Stimulated activated CD4-positive, alpha-beta T cell treated with anti-CD3 and anti-CD28 coated beads, Interleukin-15, amount 100 ng/mL, for 1 hour (primary cell): ENCODE data around the gene OTUB1.

Source experiments
- DNase-seq, 2 donors: peaks; one replicate each; pipeline ENCODE4 v3.0.0-alpha.2; 2020; ENCODE audit warnings: low read depth in 1 of 2, low spot score in 1 of 2

The OTUB1 gene

DNA sequence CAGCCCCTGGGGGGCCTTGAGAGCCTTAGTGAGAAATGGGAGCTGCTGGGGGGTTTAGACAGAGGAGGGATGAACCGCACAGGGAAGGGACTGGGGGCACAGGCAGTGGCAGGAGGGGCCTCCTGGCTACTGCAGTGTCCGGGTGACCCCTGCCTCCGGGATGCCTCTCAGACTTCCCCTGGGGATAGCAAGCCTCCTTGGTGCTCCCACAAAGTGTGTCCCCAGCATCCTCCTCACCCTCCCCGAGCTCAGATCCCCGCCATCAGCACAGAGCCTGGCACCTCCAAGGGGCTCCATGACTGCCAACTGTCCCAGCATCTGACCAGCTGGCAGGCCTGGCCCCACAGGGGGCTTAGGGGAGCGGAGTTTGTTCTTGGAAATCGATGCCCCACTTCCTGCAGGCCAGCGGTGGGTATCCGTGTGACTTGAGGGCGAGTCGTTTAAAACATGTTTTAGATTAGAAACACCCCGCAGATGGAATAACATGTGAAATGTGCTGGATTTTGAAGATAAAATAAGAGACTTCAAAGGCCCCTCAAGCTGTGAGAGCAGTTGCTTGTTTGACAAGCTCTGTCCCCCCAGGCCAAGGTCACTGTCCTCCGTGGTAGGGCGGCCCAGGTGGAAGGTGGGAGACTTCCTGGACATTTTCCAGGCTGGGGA is 36.0 kb downstream of the OTUB1 start:
- no peak for DNase-seq

DNA sequence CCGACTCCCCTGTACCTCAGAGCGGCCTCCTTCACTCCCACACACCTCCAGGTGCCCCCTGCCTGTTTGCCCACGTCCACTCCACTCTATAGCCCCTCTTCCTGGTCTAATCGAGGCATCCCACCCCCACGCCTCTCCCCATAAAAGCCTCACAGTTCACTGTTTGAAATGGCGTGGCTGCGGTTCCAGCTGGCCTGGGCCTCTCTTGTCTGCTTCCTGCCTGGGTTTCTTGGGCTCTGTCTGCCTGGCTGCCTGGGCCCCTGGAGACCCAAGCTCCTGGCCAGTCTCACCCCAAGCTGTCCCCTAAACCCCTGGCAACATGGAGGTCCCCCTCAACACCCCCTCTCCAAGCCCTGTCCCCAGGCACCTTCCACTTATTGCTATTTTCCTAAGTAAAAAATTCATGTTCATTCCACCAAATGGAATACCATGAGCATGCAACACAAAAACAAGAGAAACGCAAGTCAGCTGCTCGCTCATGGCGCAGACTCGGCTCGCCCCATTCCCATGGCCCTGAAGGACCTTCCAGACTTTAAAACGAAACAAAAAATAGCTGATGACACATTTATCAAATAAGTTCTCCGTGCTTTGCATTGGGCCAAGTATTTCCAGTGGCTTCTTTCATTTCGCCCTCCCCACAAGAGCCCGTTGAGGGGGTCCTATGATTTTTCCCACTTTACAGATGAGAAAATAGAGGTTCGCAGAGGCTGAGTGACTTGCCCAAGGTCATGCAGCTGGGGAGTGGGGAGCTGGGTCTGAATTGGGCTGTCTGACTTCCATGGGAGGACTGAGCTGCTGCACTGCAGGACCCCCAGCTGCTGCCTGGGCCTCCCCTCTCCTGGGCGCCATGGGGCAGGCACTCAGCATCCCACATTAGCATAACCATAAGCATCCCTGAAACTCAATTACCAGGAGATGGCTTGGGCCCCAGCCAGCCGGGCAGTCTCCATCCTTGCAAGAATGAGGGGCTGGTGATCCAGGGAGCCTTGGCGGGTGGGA is 37.8 kb downstream of the OTUB1 start:
- DNase-seq: no peak

DNA sequence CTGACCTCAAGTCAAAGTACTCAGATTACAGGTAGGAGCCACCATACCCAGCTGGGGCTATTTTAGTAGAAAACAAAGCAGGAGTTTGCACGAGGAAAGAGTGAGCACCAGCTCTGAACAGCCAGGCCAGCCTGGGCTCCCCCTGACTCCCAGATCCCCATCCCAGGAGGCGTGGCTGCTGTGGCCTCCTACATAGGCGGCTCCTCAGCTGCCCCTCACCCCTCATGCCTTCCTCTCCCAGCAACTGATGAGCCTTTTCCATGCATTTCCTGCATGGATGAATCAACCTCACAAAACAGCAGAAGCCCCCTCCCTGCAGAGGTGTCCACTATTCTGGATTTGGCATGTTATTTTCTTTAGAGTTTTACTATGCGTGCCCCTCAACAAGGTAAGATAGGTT is 39.0 kb downstream of the OTUB1 start:
- no peak for DNase-seq

GRCh38 chr11:64026575-64027205 is 40.5 kb downstream of the OTUB1 start:
- DNase-seq: no peak

- DNase-seq: no peak
Measured at GRCh38 chr11:64027651-64028397, 41.6 kb downstream of the OTUB1 start.

GRCh38 chr11:64028398-64029115 is 42.3 kb downstream of the OTUB1 start:
- no peak for DNase-seq

DNA sequence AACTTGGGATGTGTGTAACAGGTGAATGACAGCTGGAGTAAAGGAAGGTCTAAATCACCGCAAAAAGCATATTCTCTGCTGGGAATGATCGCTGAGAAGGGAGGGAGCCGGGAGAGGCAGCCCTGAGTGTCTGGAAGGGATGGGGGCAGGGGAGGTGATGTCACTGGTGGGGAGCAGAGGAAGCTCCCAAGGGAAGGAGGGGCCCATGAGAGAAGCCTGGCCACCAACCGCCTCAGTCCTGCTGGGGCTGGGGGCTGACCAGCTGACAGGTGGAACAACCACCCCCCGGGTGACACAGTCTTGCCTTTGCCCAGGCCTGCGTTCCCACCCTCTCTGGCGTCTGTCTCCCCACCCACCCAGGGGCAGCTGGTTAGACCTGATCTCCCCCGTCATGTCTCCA is 43.5 kb downstream of the OTUB1 start:
- DNase-seq: no peak

GRCh38 chr11:64031001-64031400 is 44.8 kb downstream of the OTUB1 start:
- no peak for DNase-seq

- no peak for DNase-seq
Measured at GRCh38 chr11:64032050-64032449, 45.8 kb downstream of the OTUB1 start.

DNA sequence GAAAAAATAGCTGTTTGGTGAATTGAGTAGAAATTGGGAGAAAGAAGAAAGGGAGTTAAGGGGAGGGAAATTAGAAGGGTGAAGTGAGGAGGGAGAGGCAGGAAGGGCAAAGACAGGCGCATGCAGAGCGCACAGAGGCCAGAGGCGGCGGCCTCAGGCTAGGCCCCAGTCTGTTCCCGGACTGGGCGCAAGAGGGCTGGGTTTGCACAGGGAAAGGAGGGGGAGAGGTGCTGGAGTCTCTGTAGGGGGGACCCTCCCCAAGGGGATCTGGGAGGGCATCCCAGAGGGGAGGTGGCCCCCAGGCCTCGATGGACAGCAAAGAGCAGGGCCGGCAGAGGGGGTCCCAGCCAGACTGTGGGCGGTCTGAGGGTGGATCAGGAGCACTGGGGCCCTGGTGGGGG is 48.2 kb downstream of the OTUB1 start:
- DNase-seq: no peak

DNA sequence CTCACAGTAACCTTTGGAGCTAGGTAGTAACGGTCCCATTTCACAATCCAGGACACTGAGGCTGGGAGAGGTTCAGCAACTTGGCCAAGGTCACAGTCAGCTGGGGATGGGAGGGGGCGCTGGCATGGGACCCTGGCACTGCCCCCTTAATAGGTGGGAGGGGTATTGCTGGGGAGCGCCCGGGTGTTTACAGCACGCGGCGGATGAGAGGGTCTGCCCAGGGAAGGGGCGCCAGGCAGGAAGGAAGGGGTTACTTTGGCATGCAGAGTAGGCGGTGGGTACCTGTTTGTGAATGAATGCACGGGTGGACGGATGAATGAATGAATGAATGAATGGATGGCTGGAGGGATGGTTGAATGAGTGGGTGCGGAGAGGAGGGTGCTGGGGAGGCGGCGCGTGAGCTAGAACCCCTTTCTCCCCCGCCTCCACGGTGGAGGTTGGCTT is 48.9 kb downstream of the OTUB1 start:
- DNase-seq: no peak

GRCh38 chr11:64035576-64035975 is 49.3 kb downstream of the OTUB1 start, which contains the start of gene FLRT1:
Gene FLRT1 (plus strand): TSS chr11:64035931. CDS start chr11:64116268, 80,337 bp downstream.
- DNase-seq: no peak

DNA sequence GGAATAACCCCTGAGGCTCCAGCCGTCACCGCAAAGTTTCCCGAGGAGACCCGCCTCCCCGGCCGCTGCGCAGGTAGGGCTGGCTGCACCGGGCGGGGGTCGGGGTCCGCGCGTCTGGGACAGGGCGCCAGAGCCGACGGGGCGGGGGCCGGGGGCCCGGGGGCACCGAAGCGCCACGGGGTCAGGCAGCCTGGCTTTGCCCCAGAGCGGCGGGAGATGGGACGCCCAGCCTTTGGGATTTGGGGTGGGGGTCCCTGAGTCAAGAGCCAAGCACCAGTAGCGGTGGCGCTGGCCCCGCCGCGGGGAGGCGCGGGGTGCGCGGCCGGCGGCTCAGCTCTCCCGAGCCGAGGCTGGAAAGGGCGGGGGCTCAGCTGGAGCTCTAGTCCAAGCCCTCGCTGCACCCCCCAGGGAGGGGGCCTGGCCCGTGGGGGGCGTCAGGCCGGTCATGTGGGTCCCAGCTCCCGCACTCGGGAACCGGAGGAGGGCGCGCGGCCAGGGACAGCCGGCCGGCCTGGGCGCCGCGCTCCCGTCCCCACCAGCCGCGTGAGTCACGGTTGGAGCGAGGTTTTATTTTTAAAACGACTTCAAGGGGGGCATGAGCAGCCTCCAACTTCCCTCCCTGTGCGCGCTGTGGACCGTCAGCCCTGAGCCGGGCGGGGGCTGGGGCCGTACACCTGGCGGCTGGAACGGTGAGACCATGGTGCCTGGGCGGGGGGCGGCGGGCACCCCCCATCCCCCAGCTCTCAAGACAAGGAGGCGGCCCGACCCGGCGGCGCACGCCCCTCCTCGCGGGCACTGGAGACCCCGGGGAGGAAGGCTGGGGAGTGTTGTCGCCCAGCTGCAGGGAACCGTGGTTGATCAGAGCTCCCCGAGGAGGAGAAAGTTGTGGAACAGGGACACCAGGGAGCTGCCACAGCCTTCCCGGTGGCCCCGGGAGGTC is 50.1 kb downstream of the OTUB1 start:
- DNase-seq: no peak

DNA sequence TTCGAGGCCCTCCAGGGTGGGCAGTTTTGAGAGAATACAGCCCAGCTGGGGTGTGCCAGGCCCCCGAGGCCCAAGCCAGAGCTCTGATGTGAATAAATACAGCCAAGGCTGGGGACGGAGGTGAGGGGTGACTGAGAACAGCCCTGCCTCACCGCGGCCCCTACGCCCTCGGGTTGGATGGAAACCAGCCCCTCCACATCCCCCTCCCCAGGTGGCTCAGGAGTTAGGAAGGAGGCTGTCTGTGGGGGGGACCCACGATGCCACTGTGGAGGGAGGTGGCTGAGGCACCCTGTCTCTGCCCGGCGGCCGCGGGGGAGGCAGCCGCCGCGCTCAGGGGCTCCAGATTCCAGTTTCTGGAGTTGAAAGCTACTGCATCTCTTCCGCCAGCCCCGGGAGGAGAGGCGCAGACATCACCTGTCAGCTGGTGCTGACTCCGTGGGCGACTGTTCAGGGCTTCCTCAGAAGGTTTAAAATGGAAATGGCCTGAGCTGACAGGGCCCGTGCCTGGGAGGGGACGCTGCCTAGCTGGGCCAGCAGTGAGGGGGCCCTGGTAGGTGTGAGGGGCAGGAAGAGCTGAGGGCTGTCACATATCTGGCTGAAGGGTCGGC is 50.9 kb downstream of the OTUB1 start:
- DNase-seq: no peak

GRCh38 chr11:64038500-64038899 is 52.3 kb downstream of the OTUB1 start:
- DNase-seq: no peak

- DNase-seq: no peak
Measured at GRCh38 chr11:64039012-64039665, 52.9 kb downstream of the OTUB1 start.

DNA sequence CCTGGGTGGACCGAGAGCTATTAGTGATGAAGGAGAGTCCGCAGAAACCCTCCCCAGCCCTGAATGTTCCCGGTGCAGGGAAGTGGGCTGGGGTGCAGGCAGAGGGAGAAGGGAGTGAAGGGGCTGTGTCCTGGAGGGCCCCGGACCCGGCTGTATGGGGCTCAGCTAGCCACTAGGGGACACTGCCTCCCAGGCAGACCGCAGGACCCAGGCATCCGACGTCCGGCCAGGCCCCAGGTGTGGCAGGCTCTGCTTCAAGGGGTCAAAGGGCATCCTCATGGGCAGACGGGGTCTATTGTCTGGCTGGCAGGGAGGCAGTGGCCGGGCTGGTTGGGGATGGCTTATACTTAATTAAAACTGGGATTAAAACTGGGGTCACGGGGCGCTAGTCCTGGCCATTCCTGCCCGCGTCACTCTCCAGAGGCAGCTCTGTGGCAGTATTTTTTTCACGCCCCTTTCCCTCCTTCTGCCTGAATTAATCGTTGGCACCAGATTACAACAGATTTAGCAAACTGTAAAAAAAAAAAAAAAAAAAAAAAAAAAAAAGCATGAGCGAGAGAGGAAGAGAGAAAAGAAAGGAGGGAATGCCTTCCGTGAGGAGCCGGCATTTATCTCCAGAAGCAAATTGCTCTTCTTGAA is 54.6 kb downstream of the OTUB1 start:
- no peak for DNase-seq

DNA sequence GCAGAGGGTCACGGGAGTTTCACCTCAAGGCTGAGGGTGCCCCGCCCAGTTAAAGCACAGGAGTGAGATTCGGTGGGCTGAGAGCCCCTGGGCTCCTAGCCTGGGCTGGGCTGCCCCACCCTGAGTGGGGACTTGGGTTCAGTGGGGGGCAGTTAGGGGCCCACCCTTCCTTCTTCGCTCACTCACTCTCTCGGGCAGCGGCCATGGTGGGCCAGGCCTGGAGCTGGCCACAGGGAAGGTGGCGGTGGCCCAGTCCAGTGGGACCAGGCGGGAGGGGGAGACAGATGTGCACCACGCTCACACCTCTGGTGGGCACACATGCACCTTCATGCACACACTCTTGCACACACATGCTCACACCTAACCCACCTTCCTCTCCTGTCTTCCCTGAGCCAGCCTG is 55.6 kb downstream of the OTUB1 start:
- no peak for DNase-seq
